SK-N-SH treated with all-trans-retinoic acid at 6 μM for 48 hours (cell line): ENCODE measurements around the gene EFNB1.

Experiments used
- ATAC-seq: fragments of 200-7000 bp; cut with Tn5 transposase; 3 replicates; pipeline ENCODE4 v1.9.1; 2020; ENCODE audit warnings: mild to moderate bottlenecking, moderate library complexity
- ARNTL ChIP-seq: fragments of 450-650 bp; formaldehyde crosslinking; IDR thresholded peaks from 2 replicates; pipeline ENCODE4 v1.5.0; 2020; ENCODE audit warnings: low read depth, mild to moderate bottlenecking, moderate library complexity, borderline replicate concordance
- BACH2 ChIP-seq: fragments of 250-450 bp; sonication (Bioruptor Pico); IDR thresholded peaks from 2 replicates; pipeline ENCODE4 v1.9.0; 2021; ENCODE audit warnings: mild to moderate bottlenecking, borderline replicate concordance
- CSDC2 ChIP-seq: fragments of 250-450 bp; sonication (Bioruptor Pico); IDR thresholded peaks from 2 replicates; pipeline ENCODE4 v1.5.0; 2020; ENCODE audit warnings: mild to moderate bottlenecking, moderate library complexity
- CSRNP3 ChIP-seq: fragments of 250-450 bp; sonication (Bioruptor Pico); IDR thresholded peaks from 2 replicates; pipeline ENCODE4 v1.5.1; 2021; ENCODE audit warnings: mild to moderate bottlenecking, moderate library complexity
- ESRRG ChIP-seq: fragments of 250-450 bp; sonication (Bioruptor Pico); IDR thresholded peaks from 2 replicates; pipeline ENCODE4 v1.6.1; 2021; ENCODE audit warnings: mild to moderate bottlenecking
- GLIS3 ChIP-seq: fragments of 250-450 bp; sonication (Bioruptor Pico); IDR thresholded peaks from 2 replicates; pipeline ENCODE4 v1.5.0; 2020; ENCODE audit warnings: mild to moderate bottlenecking, moderate library complexity
- ISL1 ChIP-seq: fragments of 250-450 bp; sonication (Bioruptor Pico); IDR thresholded peaks from 2 replicates; pipeline ENCODE4 v2.1.2; 2022; ENCODE audit warnings: mild to moderate bottlenecking, moderate library complexity
- OSR1 ChIP-seq: fragments of 250-450 bp; sonication (Bioruptor Pico); IDR thresholded peaks from 2 replicates; pipeline ENCODE4 v1.8.0; 2022; ENCODE audit warnings: moderate library complexity, mild to moderate bottlenecking, inconsistent platforms
- PATZ1 ChIP-seq: fragments of 250-450 bp; sonication (Bioruptor Pico); IDR thresholded peaks from 2 replicates; pipeline ENCODE4 v1.8.0; 2020; ENCODE audit warnings: mild to moderate bottlenecking, moderate library complexity, borderline replicate concordance
- POU6F1 ChIP-seq: fragments of 250-450 bp; sonication (Bioruptor Pico); IDR thresholded peaks from 2 replicates; pipeline ENCODE4 v1.8.0; 2021; ENCODE audit warnings: low read depth, mild to moderate bottlenecking, moderate library complexity, borderline replicate concordance
- PPARA ChIP-seq: fragments of 250-450 bp; sonication (Bioruptor Pico); IDR thresholded peaks from 2 replicates; pipeline ENCODE4 v1.5.0; 2020; ENCODE audit warnings: mild to moderate bottlenecking, borderline replicate concordance
- SNAI2 ChIP-seq: fragments of 250-450 bp; sonication (Bioruptor Pico); IDR thresholded peaks from 2 replicates; pipeline ENCODE4 v1.5.0; 2020; ENCODE audit warnings: mild to moderate bottlenecking, moderate library complexity
- TCF4 ChIP-seq: fragments of 250-450 bp; sonication (Bioruptor Pico); IDR thresholded peaks from 2 replicates; pipeline ENCODE4 v1.8.0; 2021; ENCODE audit warnings: mild to moderate bottlenecking, moderate library complexity, borderline replicate concordance
- TOX ChIP-seq: fragments of 250-450 bp; sonication (Bioruptor Pico); IDR thresholded peaks from 2 replicates; pipeline ENCODE4 v1.8.0; 2021; ENCODE audit warnings: mild to moderate bottlenecking, moderate library complexity, borderline replicate concordance
- TSHZ2 ChIP-seq: fragments of 250-450 bp; sonication (Bioruptor Pico); IDR thresholded peaks from 2 replicates; pipeline ENCODE4 v1.5.0; 2020; ENCODE audit warnings: mild to moderate bottlenecking, moderate library complexity
- ZC3H10 ChIP-seq: fragments of 250-450 bp; sonication (Bioruptor Pico); IDR thresholded peaks from 2 replicates; pipeline ENCODE4 v1.5.1; 2021; ENCODE audit warnings: mild to moderate bottlenecking, moderate library complexity
- ZFP3 ChIP-seq: fragments of 250-450 bp; sonication (Bioruptor Pico); IDR thresholded peaks from 2 replicates; pipeline ENCODE4 v1.5.0; 2020; ENCODE audit warnings: mild to moderate bottlenecking, moderate library complexity
- ZFP30 ChIP-seq: fragments of 450-650 bp; formaldehyde crosslinking; IDR thresholded peaks from 2 replicates; pipeline ENCODE4 v1.5.0; 2022; ENCODE audit warnings: mild to moderate bottlenecking, moderate library complexity
- ZNF565 ChIP-seq: fragments of 450-650 bp; formaldehyde crosslinking; conservative IDR thresholded peaks from 2 replicates; pipeline ENCODE4 v1.5.0; 2020; ENCODE audit warnings: low read depth, mild to moderate bottlenecking, moderate library complexity
- ZNF70 ChIP-seq: fragments of 450-650 bp; formaldehyde crosslinking; IDR thresholded peaks from 2 replicates; pipeline ENCODE4 v1.5.0; 2020; ENCODE audit warnings: mild to moderate bottlenecking, moderate library complexity
- ZNF8 ChIP-seq: fragments of 450-650 bp; formaldehyde crosslinking; IDR thresholded peaks from 2 replicates; pipeline ENCODE4 v1.5.0; 2020; ENCODE audit warnings: mild to moderate bottlenecking, moderate library complexity

Gene EFNB1

GRCh38 chrX:68867458-68868112 is 38.8 kb downstream of the EFNB1 start:
- TF ChIP-seq OSR1 (CRISPR knock-in tag) (no peak), ZNF8 (no peak), ZNF70 (CRISPR knock-in tag) (no peak), TSHZ2 (CRISPR knock-in tag) (no peak), ZFP3 (CRISPR knock-in tag) (no peak), SNAI2 (no peak), PATZ1 (CRISPR knock-in tag) (no peak), BACH2 (CRISPR knock-in tag) (no peak), CSRNP3 (CRISPR knock-in tag) (no peak), ISL1 (CRISPR knock-in tag) (no peak)
- no peak for ATAC-seq

GRCh38 chrX:68868316-68868715 is 39.5 kb downstream of the EFNB1 start:
- TF ChIP-seq TCF4 (no peak), POU6F1 (CRISPR knock-in tag) (no peak), ZC3H10 (no peak), PATZ1 (CRISPR knock-in tag) (no peak), PPARA (no peak), TOX (CRISPR knock-in tag) (no peak), ZNF8 (no peak), ARNTL (CRISPR knock-in tag) (no peak), ISL1 (CRISPR knock-in tag) (no peak), ZNF70 (CRISPR knock-in tag) (no peak), GLIS3 (CRISPR knock-in tag) (no peak), ESRRG (CRISPR knock-in tag) (no peak), BACH2 (CRISPR knock-in tag) (no peak), ZFP30 (CRISPR knock-in tag) (no peak)

GRCh38 chrX:68868902-68869800 is 40.3 kb downstream of the EFNB1 start:
- no peak for ATAC-seq
- TF ChIP-seq CSDC2 (CRISPR knock-in tag), result no peak
- no peak for TF ChIP-seq POU6F1 (CRISPR knock-in tag)
- no peak for TF ChIP-seq OSR1 (CRISPR knock-in tag)
- TF ChIP-seq ZFP30 (CRISPR knock-in tag), result no peak
- no peak for TF ChIP-seq TSHZ2 (CRISPR knock-in tag)
- TF ChIP-seq ZNF8, result no peak
- no peak for TF ChIP-seq PPARA
- no peak for TF ChIP-seq TOX (CRISPR knock-in tag)
- TF ChIP-seq TCF4, result no peak
- no peak for TF ChIP-seq ISL1 (CRISPR knock-in tag)
- no peak for TF ChIP-seq ZC3H10
- TF ChIP-seq ZNF565 (CRISPR knock-in tag), result no peak

More at GRCh38 chrX:68868316-68868715, 39.5 kb downstream of the EFNB1 start:
- no peak for ATAC-seq
